OCI-LY1 (cell line): ENCODE data around the gene MRTFA.

Source experiments
- H2AFZ ChIP-seq: fragments of 200-600 bp; sonication (generic), shearing (Covaris generic); 2 replicates; pipeline ENCODE4 v1.6.0; 2014; ENCODE audit warnings: antibody characterized with exemption, mild to moderate bottlenecking, low read length
- H3F3A ChIP-seq: fragments of 200-600 bp; sonication (generic), shearing (Covaris generic); 2 replicates; pipeline ENCODE4 v1.6.0; 2014; ENCODE audit warnings: mild to moderate bottlenecking, antibody characterized with exemption, low read length, moderate library complexity; ENCODE audit not compliant: insufficient read depth
- H3K27ac ChIP-seq: fragments of 200-600 bp; sonication (generic); 2 replicates; pipeline ENCODE4 v1.5.1; 2014; ENCODE audit warnings: low read length, mixed run types, mild to moderate bottlenecking, low read depth; ENCODE audit not compliant: poor library complexity, severe bottlenecking
- H3K27me3 ChIP-seq: fragments of 200-600 bp; sonication (generic); 2 replicates; pipeline ENCODE4 v1.6.0; 2014; ENCODE audit warnings: antibody characterized with exemption, mild to moderate bottlenecking, low read length, moderate library complexity; ENCODE audit not compliant: insufficient read depth
- H3K36me3 ChIP-seq: fragments of 200-600 bp; sonication (generic); 2 replicates; pipeline ENCODE4 v1.6.1; 2014; ENCODE audit warnings: mild to moderate bottlenecking, antibody characterized with exemption, low read length, moderate library complexity, mixed read lengths; ENCODE audit not compliant: insufficient read depth
- H3K4me1 ChIP-seq: fragments of 200-600 bp; sonication (generic); 2 replicates; pipeline ENCODE4 v1.5.1; 2014; ENCODE audit warnings: mild to moderate bottlenecking, low read length, moderate library complexity; ENCODE audit not compliant: insufficient read depth, severe bottlenecking
- H3K4me2 ChIP-seq: fragments of 200-600 bp; sonication (generic), shearing (Covaris generic); 2 replicates; pipeline ENCODE4 v1.6.1; 2014; ENCODE audit warnings: low read length
- H3K4me3 ChIP-seq: fragments of 200-600 bp; sonication (generic); 2 replicates; pipeline ENCODE4 v1.5.1; 2014; ENCODE audit warnings: low read length, low read depth, mild to moderate bottlenecking, mixed read lengths; ENCODE audit not compliant: poor library complexity, severe bottlenecking
- H3K79me2 ChIP-seq: fragments of 200-600 bp; shearing (Covaris generic); 2 replicates; pipeline ENCODE4 v1.6.1; 2016; ENCODE audit warnings: mixed run types, low read length, mixed read lengths; ENCODE audit not compliant: insufficient read depth
- H3K9ac ChIP-seq: fragments of 200-600 bp; sonication (generic), shearing (Covaris generic); 2 replicates; pipeline ENCODE4 v1.6.1; 2014; ENCODE audit warnings: mild to moderate bottlenecking, low read length, mixed read lengths
- H3K9me2 ChIP-seq: fragments of 200-600 bp; sonication (generic), shearing (Covaris generic); 2 replicates; pipeline ENCODE4 v1.6.1; 2014; ENCODE audit warnings: low read depth, mild to moderate bottlenecking, low read length, mixed read lengths
- H3K9me3 ChIP-seq: fragments of 200-600 bp; shearing (Covaris generic); 2 replicates; pipeline ENCODE4 v1.6.1; 2014; ENCODE audit warnings: low read length, mixed read lengths
- H4K20me1 ChIP-seq: fragments of 200-600 bp; sonication (generic), shearing (Covaris generic); 2 replicates; pipeline ENCODE4 v1.6.0; 2016; ENCODE audit warnings: mild to moderate bottlenecking, low read length; ENCODE audit not compliant: insufficient read depth
- EZH2 ChIP-seq: fragments of 200-600 bp; sonication (generic), shearing (Covaris generic); IDR thresholded peaks from 2 replicates; pipeline ENCODE4 v1.8.0; 2017; ENCODE audit warnings: borderline replicate concordance, mixed run types, mild to moderate bottlenecking, antibody characterized with exemption, low read length, moderate library complexity, mixed read lengths
- TF ChIP-seq, protein P1 (sequence below): fragments of 200-600 bp; sonication (generic), shearing (Covaris generic); IDR thresholded peaks from 2 replicates; pipeline ENCODE4 v1.5.1; 2017; ENCODE audit warnings: mild to moderate bottlenecking, antibody characterized with exemption, low read length, moderate library complexity, mixed read lengths

The MRTFA gene

DNA sequence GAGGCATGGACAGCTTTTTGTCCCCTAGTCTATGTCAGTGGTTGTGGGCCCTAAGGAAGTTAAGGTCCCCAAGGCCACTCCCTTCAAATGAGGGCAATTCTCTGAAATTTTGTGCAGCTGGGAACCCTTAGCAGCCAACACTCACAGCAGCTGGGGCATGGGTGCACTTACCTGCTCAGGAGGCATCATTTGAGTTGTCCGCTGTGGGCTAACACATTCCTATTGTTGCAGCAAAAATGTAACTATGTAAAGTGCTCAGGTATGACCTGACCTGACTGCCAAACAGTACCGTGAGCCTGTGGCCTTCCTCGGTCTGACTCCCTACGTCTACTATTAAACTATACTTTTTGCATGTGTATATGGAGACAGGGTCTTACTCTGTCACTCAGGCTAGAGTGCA, 5.8 kb upstream of the MRTFA start:
- TF ChIP-seq, protein P1, sequence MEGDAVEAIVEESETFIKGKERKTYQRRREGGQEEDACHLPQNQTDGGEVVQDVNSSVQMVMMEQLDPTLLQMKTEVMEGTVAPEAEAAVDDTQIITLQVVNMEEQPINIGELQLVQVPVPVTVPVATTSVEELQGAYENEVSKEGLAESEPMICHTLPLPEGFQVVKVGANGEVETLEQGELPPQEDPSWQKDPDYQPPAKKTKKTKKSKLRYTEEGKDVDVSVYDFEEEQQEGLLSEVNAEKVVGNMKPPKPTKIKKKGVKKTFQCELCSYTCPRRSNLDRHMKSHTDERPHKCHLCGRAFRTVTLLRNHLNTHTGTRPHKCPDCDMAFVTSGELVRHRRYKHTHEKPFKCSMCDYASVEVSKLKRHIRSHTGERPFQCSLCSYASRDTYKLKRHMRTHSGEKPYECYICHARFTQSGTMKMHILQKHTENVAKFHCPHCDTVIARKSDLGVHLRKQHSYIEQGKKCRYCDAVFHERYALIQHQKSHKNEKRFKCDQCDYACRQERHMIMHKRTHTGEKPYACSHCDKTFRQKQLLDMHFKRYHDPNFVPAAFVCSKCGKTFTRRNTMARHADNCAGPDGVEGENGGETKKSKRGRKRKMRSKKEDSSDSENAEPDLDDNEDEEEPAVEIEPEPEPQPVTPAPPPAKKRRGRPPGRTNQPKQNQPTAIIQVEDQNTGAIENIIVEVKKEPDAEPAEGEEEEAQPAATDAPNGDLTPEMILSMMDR: no peak
- no peak for TF ChIP-seq EZH2
- H3K4me2 ChIP-seq: no peak overlapping the region
- H3K27ac ChIP-seq: no peak overlapping the region
- no peaks in the 10 kb centered on the region for H4K20me1 ChIP-seq
- H3K36me3 ChIP-seq: no peaks in the 10 kb centered on the region
- no peaks in the 10 kb centered on the region for H3K27me3 ChIP-seq
- no peak overlapping the region for H3K9ac ChIP-seq
- no peak overlapping the region for H3K4me3 ChIP-seq
- no peaks in the 10 kb centered on the region for H3K79me2 ChIP-seq
- no peaks in the 10 kb centered on the region for H3K9me2 ChIP-seq
- no peaks in the 10 kb centered on the region for H3F3A ChIP-seq
- peaks cover 14% of the 10 kb centered on the region for H3K4me1 ChIP-seq
- H2AFZ ChIP-seq: no peak overlapping the region
- no peaks in the 10 kb centered on the region for H3K9me3 ChIP-seq

DNA sequence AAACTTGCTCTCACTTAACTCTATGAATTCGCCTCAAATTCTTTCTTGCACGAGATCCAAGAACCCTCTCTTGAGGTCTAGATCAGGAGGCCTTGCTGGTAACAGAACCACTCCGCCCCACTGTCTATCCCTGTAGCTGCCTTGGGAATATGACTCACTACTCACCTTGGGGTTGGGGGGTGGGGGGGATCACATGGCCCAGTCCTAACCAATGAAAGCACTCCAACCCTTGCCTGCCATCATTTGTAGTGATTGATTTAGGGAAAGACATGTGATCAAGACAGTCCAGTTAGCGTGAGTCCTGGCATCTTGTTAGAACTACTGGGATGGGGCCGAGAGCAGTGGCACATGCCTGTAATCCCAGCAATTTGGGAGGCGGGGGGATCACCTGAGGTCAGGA, 4.8 kb upstream of the MRTFA start:
- no peaks in the 10 kb centered on the region for H3F3A ChIP-seq
- no peak overlapping the region for H3K4me3 ChIP-seq
- H2AFZ ChIP-seq: no peak overlapping the region
- H3K27ac ChIP-seq: no peak overlapping the region
- H3K4me2 ChIP-seq: no peak overlapping the region
- H3K79me2 ChIP-seq: no peaks in the 10 kb centered on the region
- no peaks in the 10 kb centered on the region for H3K9me2 ChIP-seq
- no peaks in the 10 kb centered on the region for H3K27me3 ChIP-seq
- H3K9ac ChIP-seq: no peak overlapping the region
- H4K20me1 ChIP-seq: no peaks in the 10 kb centered on the region
- peaks cover 4% of the 10 kb centered on the region for H3K4me1 ChIP-seq
- no peaks in the 10 kb centered on the region for H3K36me3 ChIP-seq
- H3K9me3 ChIP-seq: no peaks in the 10 kb centered on the region
- TF ChIP-seq EZH2: no peak
- TF ChIP-seq, protein P1: no peak

DNA sequence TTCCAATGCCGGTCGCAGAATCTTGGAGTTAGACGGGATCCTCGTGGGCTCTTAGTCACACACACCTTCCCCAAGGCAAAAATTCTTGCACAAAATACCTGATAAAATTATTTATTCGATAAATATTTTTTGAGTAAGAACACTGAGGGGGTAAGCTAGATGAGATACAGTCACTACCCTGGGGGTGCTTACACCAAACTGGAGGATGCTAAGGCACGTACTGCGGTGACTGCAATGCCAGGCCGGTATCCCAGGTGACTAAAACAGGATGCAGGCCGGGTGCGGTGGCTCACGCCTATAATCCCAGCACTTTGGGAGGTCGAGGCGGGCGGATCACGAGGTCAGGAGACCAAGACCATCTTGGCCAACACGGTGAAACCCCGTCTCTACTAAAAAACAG, 1.7 kb upstream of the MRTFA start:
- Histone ChIP-seq H3K4me1 (peaks cover 21% of the 10 kb centered on the region), H3K27ac (no peak overlapping the region), H3K36me3 (no peaks in the 10 kb centered on the region), H3K4me3 (no peak overlapping the region), H3K79me2 (peaks cover 24% of the 10 kb centered on the region), H3K9ac (no peak overlapping the region), H4K20me1 (no peaks in the 10 kb centered on the region), H3K27me3 (no peaks in the 10 kb centered on the region), H3K4me2 (no peak overlapping the region), H2AFZ (no peak overlapping the region), H3K9me2 (no peaks in the 10 kb centered on the region), H3F3A (no peaks in the 10 kb centered on the region), H3K9me3 (no peaks in the 10 kb centered on the region)
- TF ChIP-seq EZH2: no peak
- TF ChIP-seq, protein P1: no peak
